OCI-LY3 (cell line): Measurements from ENCODE around the gene ANXA5.

Experiments
- H2AFZ ChIP-seq: fragments of 200-600, 300-600 bp; shearing (Covaris generic); 2 replicates; pipeline ENCODE4 v1.6.0; 2014; ENCODE audit warnings: antibody characterized with exemption, low read depth, low read length
- H3K27ac ChIP-seq: fragments of 200-600, 300-600 bp; sonication (generic); 2 replicates; pipeline ENCODE4 v1.5.1; 2014; ENCODE audit warnings: mild to moderate bottlenecking, low read length, moderate library complexity, mixed read lengths
- H3K27me3 ChIP-seq: fragments of 200-600, 300-600 bp; sonication (generic); 2 replicates; pipeline ENCODE4 v1.6.1; 2014; ENCODE audit warnings: low read depth, low read length, mixed read lengths
- H3K36me3 ChIP-seq: fragments of 200-600, 300-600 bp; sonication (generic); replicated peaks from 2 replicates; pipeline ENCODE3; 2014; ENCODE audit warnings: low read depth, low read length, mixed read lengths
- H3K4me1 ChIP-seq: fragments of 300-600, 200-600 bp; sonication (generic); 2 replicates; pipeline ENCODE4 v1.6.1; 2014; ENCODE audit warnings: low read length, mixed read lengths
- H3K4me2 ChIP-seq: fragments of 200-600, 300-600 bp; sonication (generic); 2 replicates; pipeline ENCODE4 v1.6.1; 2014; ENCODE audit warnings: low read length, mixed read lengths
- H3K4me3 ChIP-seq: fragments of 300-600, 200-600 bp; sonication (generic); 2 replicates; pipeline ENCODE4 v1.5.1; 2014; ENCODE audit warnings: antibody characterized with exemption, mild to moderate bottlenecking, low read length, moderate library complexity
- H3K79me2 ChIP-seq: fragments of 300-600, 200-600 bp; shearing (Covaris generic); 2 replicates; pipeline ENCODE4 v1.6.1; 2014; ENCODE audit warnings: mild to moderate bottlenecking, low read length, mixed read lengths
- H3K9ac ChIP-seq: fragments of 300-600, 200-600 bp; shearing (Covaris generic); 2 replicates; pipeline ENCODE4 v1.6.0; 2014; ENCODE audit warnings: mild to moderate bottlenecking, low read length, moderate library complexity
- H3K9me3 ChIP-seq: fragments of 200-600, 300-600 bp; shearing (Covaris generic); 2 replicates; pipeline ENCODE4 v1.6.1; 2014; ENCODE audit warnings: low read length, mixed read lengths; ENCODE audit not compliant: insufficient read depth
- H4K20me1 ChIP-seq: fragments of 200-600, 300-600 bp; sonication (generic); 2 replicates; pipeline ENCODE4 v1.6.1; 2016; ENCODE audit warnings: low read length, mixed read lengths; ENCODE audit not compliant: insufficient read depth
- EZH2phosphoT487 ChIP-seq: fragments of 200-600 bp; shearing (Covaris generic); IDR thresholded peaks from 2 replicates; pipeline ENCODE4 v1.6.1; 2018; ENCODE audit warnings: antibody characterized with exemption, mixed run types, low read depth
- TF ChIP-seq, protein P1 (sequence below): fragments of 200-600, 300-600 bp; sonication (generic); IDR thresholded peaks from 2 replicates; pipeline ENCODE4 v1.5.1; 2014; ENCODE audit warnings: antibody characterized with exemption, low read length, low read depth

ANXA5 gene

DNA sequence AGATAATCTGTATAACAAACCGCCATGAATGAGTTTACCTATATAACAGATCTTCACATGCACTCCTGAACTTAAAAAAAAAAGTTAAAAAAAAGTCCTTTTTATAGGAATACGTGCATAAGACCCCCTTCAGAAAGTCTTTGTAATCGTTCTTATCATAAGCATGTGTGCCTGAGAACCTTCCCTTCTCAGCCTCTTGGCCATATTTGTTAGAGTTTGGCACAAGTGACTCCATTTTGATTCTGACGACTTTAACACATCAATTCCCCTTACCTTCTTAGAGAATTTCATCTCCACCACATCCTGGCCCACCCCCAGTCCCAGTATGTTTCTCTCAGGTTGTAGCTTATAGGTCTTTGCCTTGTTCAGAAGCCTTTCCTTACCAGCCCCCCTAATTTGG, 16.0 kb upstream of the ANXA5 start:
- TF ChIP-seq, protein P1, sequence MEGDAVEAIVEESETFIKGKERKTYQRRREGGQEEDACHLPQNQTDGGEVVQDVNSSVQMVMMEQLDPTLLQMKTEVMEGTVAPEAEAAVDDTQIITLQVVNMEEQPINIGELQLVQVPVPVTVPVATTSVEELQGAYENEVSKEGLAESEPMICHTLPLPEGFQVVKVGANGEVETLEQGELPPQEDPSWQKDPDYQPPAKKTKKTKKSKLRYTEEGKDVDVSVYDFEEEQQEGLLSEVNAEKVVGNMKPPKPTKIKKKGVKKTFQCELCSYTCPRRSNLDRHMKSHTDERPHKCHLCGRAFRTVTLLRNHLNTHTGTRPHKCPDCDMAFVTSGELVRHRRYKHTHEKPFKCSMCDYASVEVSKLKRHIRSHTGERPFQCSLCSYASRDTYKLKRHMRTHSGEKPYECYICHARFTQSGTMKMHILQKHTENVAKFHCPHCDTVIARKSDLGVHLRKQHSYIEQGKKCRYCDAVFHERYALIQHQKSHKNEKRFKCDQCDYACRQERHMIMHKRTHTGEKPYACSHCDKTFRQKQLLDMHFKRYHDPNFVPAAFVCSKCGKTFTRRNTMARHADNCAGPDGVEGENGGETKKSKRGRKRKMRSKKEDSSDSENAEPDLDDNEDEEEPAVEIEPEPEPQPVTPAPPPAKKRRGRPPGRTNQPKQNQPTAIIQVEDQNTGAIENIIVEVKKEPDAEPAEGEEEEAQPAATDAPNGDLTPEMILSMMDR = no peak
- no peak for TF ChIP-seq EZH2phosphoT487
- Histone ChIP-seq H3K27ac (no peak overlapping the region), H3K9me3 (no peaks in the 10 kb centered on the region), H3K79me2 (no peaks in the 10 kb centered on the region), H3K4me1 (no peaks in the 10 kb centered on the region), H3K36me3 (no peaks in the 10 kb centered on the region), H3K4me3 (no peak overlapping the region), H4K20me1 (no peaks in the 10 kb centered on the region), H3K9ac (no peak overlapping the region), H3K4me2 (no peak overlapping the region), H3K27me3 (no peaks in the 10 kb centered on the region), H2AFZ (0 out of 2 replicates have a peak overlapping the region, but pooled peaks have one; percentile 57)

DNA sequence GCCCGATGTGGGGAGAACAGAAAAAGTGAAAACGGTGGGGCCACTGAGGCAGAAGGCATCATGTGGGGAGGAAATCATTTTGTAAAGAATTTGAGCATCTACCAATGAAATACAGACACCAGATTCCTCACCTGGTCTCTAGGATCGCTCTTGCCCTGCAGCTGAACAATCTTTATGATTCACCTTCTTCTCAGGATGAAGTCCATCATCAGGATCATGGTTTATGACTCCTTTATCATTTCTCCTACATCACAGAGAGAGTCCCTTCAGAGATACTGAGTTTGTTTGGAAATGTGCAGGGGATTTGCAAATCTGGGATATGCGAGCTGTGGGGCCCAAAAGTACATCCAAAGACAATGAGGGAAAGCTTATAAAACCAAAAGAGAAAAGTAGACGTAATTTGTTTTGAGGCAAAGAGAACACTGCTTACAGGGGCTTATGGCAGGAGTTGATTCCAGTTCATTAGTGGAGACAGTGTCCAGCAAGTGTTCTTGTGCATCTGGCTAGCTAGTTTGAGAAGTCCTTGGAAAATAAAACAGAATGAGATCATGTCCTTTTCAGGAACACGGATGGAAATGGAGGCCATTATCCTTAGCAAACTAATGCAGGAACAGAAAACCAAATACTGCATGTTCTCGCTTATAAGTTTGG, 15.3 kb upstream of the ANXA5 start:
- no peaks in the 10 kb centered on the region for H3K4me1 ChIP-seq
- no peak overlapping the region for H3K9ac ChIP-seq
- H3K27ac ChIP-seq = no peak overlapping the region
- H3K27me3 ChIP-seq = no peaks in the 10 kb centered on the region
- no peak overlapping the region; the same call in 1 of the 2 replicates for H3K4me3 ChIP-seq
- H3K36me3 ChIP-seq = no peaks in the 10 kb centered on the region
- no peaks in the 10 kb centered on the region for H4K20me1 ChIP-seq
- H3K79me2 ChIP-seq = no peaks in the 10 kb centered on the region
- H2AFZ ChIP-seq = no peak overlapping the region
- H3K4me2 ChIP-seq = 0 out of 2 replicates have a peak overlapping the region, but pooled peaks have one; percentile 53
- no peaks in the 10 kb centered on the region for H3K9me3 ChIP-seq
- TF ChIP-seq, protein P1 = no peak
- no peak for TF ChIP-seq EZH2phosphoT487

DNA sequence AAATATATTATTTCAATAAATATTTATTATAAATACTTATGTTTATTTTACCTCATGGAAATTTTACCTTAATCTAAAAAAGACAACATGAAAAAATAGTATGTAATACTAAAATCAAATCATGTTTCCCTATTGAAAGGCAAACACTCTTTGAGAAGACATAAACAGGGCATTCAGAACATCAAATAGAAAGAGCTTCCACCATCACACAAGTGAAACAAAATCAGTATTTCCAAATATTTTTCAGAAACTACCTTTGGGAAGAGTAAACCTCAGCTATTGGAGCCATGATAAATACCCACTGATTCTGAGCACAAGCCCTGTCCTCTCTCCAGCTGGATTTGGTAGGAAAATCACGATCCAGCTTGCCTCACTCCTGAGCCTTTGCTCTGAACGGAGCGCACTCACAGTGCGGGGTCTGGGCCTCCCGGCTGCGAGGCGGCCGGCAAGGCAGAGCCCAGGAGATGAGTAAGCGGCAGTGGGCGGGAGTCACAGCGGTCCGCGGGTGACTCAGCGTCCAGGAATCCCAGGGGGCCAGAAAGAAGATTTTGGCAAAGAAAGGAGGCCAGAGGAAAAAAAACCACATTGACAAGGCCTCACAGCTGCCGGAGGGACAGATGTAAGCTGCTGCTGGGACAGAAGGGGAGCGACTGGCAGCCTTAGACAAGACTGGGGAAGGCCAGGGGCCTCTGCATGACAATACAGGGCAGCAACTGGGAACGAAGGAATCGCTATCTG, 14.7 kb upstream of the ANXA5 start:
- no peaks in the 10 kb centered on the region for H3K79me2 ChIP-seq
- no peaks in the 10 kb centered on the region for H4K20me1 ChIP-seq
- H3K9ac ChIP-seq = 0 out of 2 replicates have a peak overlapping the region, but pooled peaks have one; percentile 27
- H3K4me3 ChIP-seq = peak overlapping the region; percentile 42
- H2AFZ ChIP-seq = peak overlapping the region; percentile 43; the same call in 1 of the 2 replicates
- H3K27me3 ChIP-seq = no peaks in the 10 kb centered on the region
- H3K27ac ChIP-seq = no peak overlapping the region
- TF ChIP-seq, protein P1 = no peak
- no peak for TF ChIP-seq EZH2phosphoT487
- H3K9me3 ChIP-seq = no peaks in the 10 kb centered on the region
- peak overlapping the region; percentile 53 for H3K4me2 ChIP-seq
- no peaks in the 10 kb centered on the region for H3K4me1 ChIP-seq
- no peaks in the 10 kb centered on the region for H3K36me3 ChIP-seq

DNA sequence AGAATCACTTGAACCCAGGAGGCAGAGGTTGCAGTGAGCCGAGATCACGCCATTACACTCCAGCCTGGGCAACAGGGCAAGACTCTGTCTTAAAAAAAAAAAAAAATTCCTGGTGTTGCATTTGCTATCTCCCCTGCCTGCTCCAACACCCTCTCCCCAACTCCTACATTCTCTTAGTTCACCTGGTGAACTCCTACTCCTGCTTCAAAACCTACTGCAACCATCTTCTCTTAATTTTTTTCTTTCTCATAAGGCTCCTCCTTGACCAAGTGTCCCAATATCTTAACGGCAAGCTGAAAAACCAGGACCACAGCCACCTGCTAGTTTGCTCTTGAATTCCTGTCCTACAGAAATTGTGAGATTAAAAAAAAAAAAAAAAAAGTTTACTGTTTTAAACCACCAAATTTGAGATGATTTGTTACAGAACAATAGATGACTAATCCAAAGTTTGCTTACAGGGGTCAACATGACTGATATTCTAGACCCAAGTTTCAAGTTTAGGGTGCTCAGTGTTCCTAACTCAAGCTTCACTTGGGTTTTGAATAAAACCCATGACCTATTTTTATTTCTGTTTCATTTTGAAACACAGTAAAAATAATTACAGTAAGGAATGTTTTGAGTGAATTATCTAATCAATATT, 13.1 kb upstream of the ANXA5 start:
- Histone ChIP-seq H3K9me3 (no peaks in the 10 kb centered on the region), H3K4me2 (no peak overlapping the region), H3K27me3 (no peaks in the 10 kb centered on the region)

More for the DNA sequence above, 13.1 kb upstream of the ANXA5 start:
- no peaks in the 10 kb centered on the region for H3K4me1 ChIP-seq
- H3K4me3 ChIP-seq = no peak overlapping the region
- no peaks in the 10 kb centered on the region for H4K20me1 ChIP-seq
- no peak overlapping the region for H2AFZ ChIP-seq
- TF ChIP-seq EZH2phosphoT487 = no peak
- TF ChIP-seq, protein P1 = no peak
- H3K36me3 ChIP-seq = no peaks in the 10 kb centered on the region
- no peaks in the 10 kb centered on the region for H3K79me2 ChIP-seq
- no peak overlapping the region for H3K27ac ChIP-seq
- no peak overlapping the region for H3K9ac ChIP-seq
